ENCODE results near the gene MRPL55.

The MRPL55 gene

GRCh38 chr1:228084325-228084724 lies 24.8 kb downstream of the MRPL55 start:
- peak; percentile 60 for DNase-seq

- no peak for DNase-seq
Observed at GRCh38 chr1:228083871-228084278, 25.2 kb downstream of the MRPL55 start.

- peak; percentile 41 for DNase-seq
Observed at GRCh38 chr1:228082918-228083870, 25.9 kb downstream of the MRPL55 start.

GRCh38 chr1:228082214-228082917 lies 26.7 kb downstream of the MRPL55 start, which contains the start of gene ARF1:
Gene ARF1 (plus strand): TSS chr1:228082708. CDS start chr1:228097115, 14,407 bp downstream.
- DNase-seq: peak; percentile 95

- DNase-seq: no peak
Observed at GRCh38 chr1:228081578-228082213, 27.4 kb downstream of the MRPL55 start.

- DNase-seq: no peak
Observed at GRCh38 chr1:228081144-228081543, 28.0 kb downstream of the MRPL55 start.

GRCh38 chr1:228079601-228080263 lies 29.4 kb downstream of the MRPL55 start:
- no peak for DNase-seq

GRCh38 chr1:228079013-228079412 lies 30.1 kb downstream of the MRPL55 start:
- DNase-seq: no peak

- DNase-seq: no peak
Observed at GRCh38 chr1:228077565-228078330, 31.4 kb downstream of the MRPL55 start.

GRCh38 chr1:228076796-228077430 lies 32.2 kb downstream of the MRPL55 start:
- DNase-seq: no peak

GRCh38 chr1:228075801-228076271 lies 33.3 kb downstream of the MRPL55 start:
- DNase-seq: no peak

GRCh38 chr1:228074954-228075730 lies 34.0 kb downstream of the MRPL55 start:
- DNase-seq: no peak

- DNase-seq: no peak
Observed at GRCh38 chr1:228073857-228074545, 35.1 kb downstream of the MRPL55 start.

GRCh38 chr1:228073061-228073856 lies 35.8 kb downstream of the MRPL55 start:
- DNase-seq: no peak

GRCh38 chr1:228072658-228073043 lies 36.4 kb downstream of the MRPL55 start:
- DNase-seq: no peak

GRCh38 chr1:228071839-228072657 lies 37.1 kb downstream of the MRPL55 start:
- DNase-seq: no peak

GRCh38 chr1:228070851-228071250 lies 38.2 kb downstream of the MRPL55 start:
- no peak for DNase-seq

- no peak for DNase-seq
Observed at GRCh38 chr1:228070173-228070572, 38.9 kb downstream of the MRPL55 start.

All from fibroblast of skin of scalp (primary cell).